Loucy (cell line): ENCODE data around the gene C1QTNF9B.

Source experiments
- H2AFZ ChIP-seq: fragments of 200-600 bp; sonication (generic); 2 replicates; pipeline ENCODE4 v1.6.0; 2016; ENCODE audit warnings: antibody characterized with exemption, mild to moderate bottlenecking, low read length, moderate library complexity
- H3F3A ChIP-seq: fragments of 200-600 bp; 2 replicates; pipeline ENCODE4 v1.6.0; 2016; ENCODE audit warnings: antibody characterized with exemption, low read depth, mild to moderate bottlenecking
- H3K27me3 ChIP-seq: fragments of 200-600 bp; sonication (generic); 2 replicates; pipeline ENCODE4 v1.6.1; 2014; ENCODE audit warnings: low read length, mild to moderate bottlenecking; ENCODE audit not compliant: insufficient read depth, poor library complexity, severe bottlenecking
- H3K36me3 ChIP-seq: fragments of 200-600 bp; sonication (generic); 2 replicates; pipeline ENCODE4 v1.6.1; 2016; ENCODE audit warnings: low read length; ENCODE audit not compliant: insufficient read depth
- H3K4me1 ChIP-seq: fragments of 200-600 bp; sonication (generic); 2 replicates; pipeline ENCODE4 v1.5.1; 2014; ENCODE audit warnings: low read length, mild to moderate bottlenecking; ENCODE audit not compliant: insufficient read depth, poor library complexity, severe bottlenecking
- H3K4me2 ChIP-seq: fragments of 200-600 bp; sonication (generic); 2 replicates; pipeline ENCODE4 v1.6.0; 2014; ENCODE audit warnings: antibody characterized with exemption, low read length, low read depth, mild to moderate bottlenecking; ENCODE audit not compliant: poor library complexity, severe bottlenecking
- H3K4me3 ChIP-seq: fragments of 200-600 bp; sonication (generic); 2 replicates; pipeline ENCODE4 v1.5.1; 2014; ENCODE audit warnings: low read length, mild to moderate bottlenecking, mixed read lengths; ENCODE audit not compliant: poor library complexity, severe bottlenecking
- H3K79me2 ChIP-seq: fragments of 200-600 bp; sonication (generic); 2 replicates; pipeline ENCODE4 v1.6.1; 2014; ENCODE audit warnings: low read length; ENCODE audit not compliant: insufficient read depth
- H3K9ac ChIP-seq: fragments of 200-600 bp; sonication (generic); 2 replicates; pipeline ENCODE4 v1.6.0; 2014; ENCODE audit warnings: mild to moderate bottlenecking, low read depth, low read length, moderate library complexity; ENCODE audit not compliant: poor library complexity, severe bottlenecking
- H3K9me2 ChIP-seq: fragments of 200-600 bp; sonication (generic); replicated peaks from 2 replicates; pipeline ENCODE4 v1.6.1; 2016; ENCODE audit warnings: low read depth, low read length, mixed read lengths
- H3K9me3 ChIP-seq: fragments of 200-600 bp; sonication (generic); 2 replicates; pipeline ENCODE4 v1.6.1; 2014; ENCODE audit warnings: mild to moderate bottlenecking, antibody characterized with exemption, low read length, low read depth; ENCODE audit not compliant: insufficient read depth
- H4K20me1 ChIP-seq: fragments of 200-600 bp; sonication (generic); 2 replicates; pipeline ENCODE4 v1.6.0; 2014; ENCODE audit warnings: antibody characterized with exemption, low read length, mild to moderate bottlenecking; ENCODE audit not compliant: insufficient read depth, poor library complexity, severe bottlenecking
- EZH2phosphoT487 ChIP-seq: fragments of 200-600 bp; IDR thresholded peaks from 2 replicates; pipeline ENCODE4 v1.6.1; 2018; ENCODE audit warnings: antibody characterized with exemption, mild to moderate bottlenecking, moderate library complexity, borderline replicate concordance
- TF ChIP-seq, protein P1 (sequence below): fragments of 200-600 bp; sonication (generic); conservative IDR thresholded peaks from 2 replicates; pipeline ENCODE4 v1.5.1; 2014; ENCODE audit warnings: mild to moderate bottlenecking, antibody characterized with exemption, low read length

The C1QTNF9B gene

DNA sequence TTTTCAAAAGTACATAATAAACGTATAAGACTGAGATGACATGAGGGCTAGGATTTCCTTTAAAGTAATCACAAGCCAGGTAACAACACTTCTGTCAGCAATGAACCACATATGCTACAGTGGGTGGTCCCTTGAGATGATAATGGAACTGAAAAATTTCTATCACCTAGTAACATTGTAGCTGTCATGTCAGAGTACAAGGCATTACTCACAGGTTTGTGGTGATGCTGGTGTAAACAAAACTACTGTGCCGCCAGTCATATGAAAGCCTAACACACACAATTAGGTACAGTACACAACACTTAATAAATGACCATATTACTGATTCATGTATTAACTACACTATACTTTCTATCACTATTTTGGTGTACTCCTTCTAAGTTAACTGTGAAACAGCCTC is 45.0 kb downstream of the C1QTNF9B start:
- Histone ChIP-seq H3K4me3 (no peak overlapping the region), H2AFZ (no peak overlapping the region), H3K27me3 (no peaks in the 10 kb centered on the region), H3K4me2 (no peak overlapping the region), H4K20me1 (no peaks in the 10 kb centered on the region), H3K9me2 (no peaks in the 10 kb centered on the region), H3F3A (no peaks in the 10 kb centered on the region; the same call in 1 of the 2 replicates), H3K9ac (no peak overlapping the region), H3K36me3 (no peaks in the 10 kb centered on the region), H3K4me1 (peaks cover 36% of the 10 kb centered on the region), H3K9me3 (no peaks in the 10 kb centered on the region), H3K79me2 (no peaks in the 10 kb centered on the region)
- TF ChIP-seq, protein P1, sequence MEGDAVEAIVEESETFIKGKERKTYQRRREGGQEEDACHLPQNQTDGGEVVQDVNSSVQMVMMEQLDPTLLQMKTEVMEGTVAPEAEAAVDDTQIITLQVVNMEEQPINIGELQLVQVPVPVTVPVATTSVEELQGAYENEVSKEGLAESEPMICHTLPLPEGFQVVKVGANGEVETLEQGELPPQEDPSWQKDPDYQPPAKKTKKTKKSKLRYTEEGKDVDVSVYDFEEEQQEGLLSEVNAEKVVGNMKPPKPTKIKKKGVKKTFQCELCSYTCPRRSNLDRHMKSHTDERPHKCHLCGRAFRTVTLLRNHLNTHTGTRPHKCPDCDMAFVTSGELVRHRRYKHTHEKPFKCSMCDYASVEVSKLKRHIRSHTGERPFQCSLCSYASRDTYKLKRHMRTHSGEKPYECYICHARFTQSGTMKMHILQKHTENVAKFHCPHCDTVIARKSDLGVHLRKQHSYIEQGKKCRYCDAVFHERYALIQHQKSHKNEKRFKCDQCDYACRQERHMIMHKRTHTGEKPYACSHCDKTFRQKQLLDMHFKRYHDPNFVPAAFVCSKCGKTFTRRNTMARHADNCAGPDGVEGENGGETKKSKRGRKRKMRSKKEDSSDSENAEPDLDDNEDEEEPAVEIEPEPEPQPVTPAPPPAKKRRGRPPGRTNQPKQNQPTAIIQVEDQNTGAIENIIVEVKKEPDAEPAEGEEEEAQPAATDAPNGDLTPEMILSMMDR = no peak
- no peak for TF ChIP-seq EZH2phosphoT487

DNA sequence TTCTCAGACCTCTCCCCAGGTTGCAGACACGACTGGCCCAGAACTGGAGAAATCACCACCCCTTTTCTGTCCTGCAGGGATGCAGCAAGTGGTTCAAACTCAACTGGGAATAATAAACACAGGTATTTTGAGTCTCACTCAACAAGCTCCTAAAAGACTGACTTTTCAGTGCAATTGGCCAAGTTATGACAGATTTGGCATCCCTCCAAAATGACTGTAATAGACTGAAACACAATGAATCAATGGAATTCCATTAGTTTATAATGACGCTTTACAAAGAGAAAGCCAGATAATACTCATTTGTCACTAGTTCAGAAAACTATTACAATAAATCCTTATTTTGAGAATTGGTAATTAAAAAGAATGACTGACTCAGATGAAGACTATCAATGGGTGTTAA is 46.2 kb downstream of the C1QTNF9B start:
- H3K4me1 ChIP-seq = peaks cover 48% of the 10 kb centered on the region
- no peaks in the 10 kb centered on the region for H3K36me3 ChIP-seq
- no peaks in the 10 kb centered on the region for H4K20me1 ChIP-seq
- TF ChIP-seq, protein P1 = no peak
- TF ChIP-seq EZH2phosphoT487 = no peak
- no peaks in the 10 kb centered on the region for H3K79me2 ChIP-seq
- no peak overlapping the region for H3K4me3 ChIP-seq
- H3K27me3 ChIP-seq = no peaks in the 10 kb centered on the region
- H3K9me2 ChIP-seq = no peaks in the 10 kb centered on the region
- H3K4me2 ChIP-seq = no peak overlapping the region
- H3K9me3 ChIP-seq = no peaks in the 10 kb centered on the region
- no peak overlapping the region for H3K9ac ChIP-seq
- H2AFZ ChIP-seq = no peak overlapping the region
- no peaks in the 10 kb centered on the region; the same call in 1 of the 2 replicates for H3F3A ChIP-seq

DNA sequence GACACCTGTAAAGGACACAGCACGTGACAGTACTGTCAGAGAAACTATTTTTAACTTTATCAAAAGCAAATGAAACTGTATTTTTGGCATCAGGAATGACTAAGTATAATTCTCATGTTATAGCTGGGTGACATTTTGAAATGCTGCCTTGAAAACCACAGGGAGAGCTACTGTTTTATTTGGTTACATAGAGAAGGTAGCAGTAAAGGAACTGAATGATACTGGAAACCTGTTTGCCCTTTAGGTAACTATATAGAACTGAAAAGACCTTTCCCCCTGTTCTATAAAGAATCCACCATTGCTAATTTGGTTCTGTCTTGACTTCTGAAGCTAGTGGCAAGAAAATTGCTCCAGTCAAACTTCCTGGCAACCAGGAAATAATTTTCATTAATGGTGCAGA is 47.2 kb downstream of the C1QTNF9B start:
- Histone ChIP-seq H3K9ac (no peak overlapping the region), H3K4me1 (peaks cover 57% of the 10 kb centered on the region), H2AFZ (0 out of 2 replicates have a peak overlapping the region, but pooled peaks have one; percentile 18), H3K79me2 (no peaks in the 10 kb centered on the region), H3K27me3 (no peaks in the 10 kb centered on the region), H3K4me3 (no peak overlapping the region), H3K36me3 (no peaks in the 10 kb centered on the region), H3K4me2 (no peak overlapping the region), H3F3A (no peaks in the 10 kb centered on the region; the same call in 1 of the 2 replicates), H3K9me2 (no peaks in the 10 kb centered on the region), H4K20me1 (no peaks in the 10 kb centered on the region), H3K9me3 (no peaks in the 10 kb centered on the region)
- TF ChIP-seq, protein P1 = no peak
- no peak for TF ChIP-seq EZH2phosphoT487
